Activated CD8-positive, alpha-beta memory T cell treated with anti-CD3 and anti-CD28 coated beads for 1 hour (primary cell): ENCODE data around the gene GNG2.

Experiments
- DNase-seq, 2 donors: peaks; one replicate each; pipeline ENCODE4 v3.0.0-alpha.2; 2020; ENCODE audit warnings: low read depth in 1 of 2; ENCODE audit errors: extremely low read depth in 1 of 2

GNG2 gene

DNA sequence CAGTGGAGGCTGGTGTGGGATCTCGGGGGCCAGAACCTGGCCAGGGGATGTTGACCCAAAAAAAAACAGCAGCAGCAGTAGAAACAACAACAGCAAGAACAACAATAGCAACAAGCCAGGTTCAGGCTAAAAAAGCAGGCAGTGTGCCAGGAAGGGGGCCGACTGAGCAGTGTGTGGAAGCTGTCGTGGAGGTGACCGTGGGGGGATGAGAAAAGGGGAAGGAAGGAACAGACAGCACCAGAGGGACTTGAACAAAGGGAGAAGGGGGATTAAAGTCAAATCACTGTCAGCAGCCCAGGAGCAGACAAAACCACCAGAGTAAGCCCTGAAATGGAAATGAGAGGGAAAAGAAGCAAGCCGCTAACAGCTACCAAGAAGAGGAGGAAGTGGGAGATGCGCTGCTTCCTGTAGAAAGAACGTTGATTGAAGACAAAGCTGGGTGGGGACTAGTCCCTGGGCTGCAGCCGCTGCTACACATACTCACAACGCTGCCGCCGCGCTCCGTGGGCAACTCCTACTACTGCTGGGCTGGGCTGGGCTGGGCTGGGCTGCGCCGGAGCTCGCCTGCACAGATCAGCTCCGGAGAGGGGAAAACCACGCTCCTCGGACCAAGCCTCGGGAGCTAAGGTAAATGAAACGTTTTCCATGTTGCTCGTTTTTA, at the start of gene GNG2:
GNG2 (plus strand) TSS at position 449 of the 661 bp plus-strand sequence. CDS start 90,067 bp downstream, outside the sequence.
- DNase-seq, result peak; percentile 63 to 66

DNA sequence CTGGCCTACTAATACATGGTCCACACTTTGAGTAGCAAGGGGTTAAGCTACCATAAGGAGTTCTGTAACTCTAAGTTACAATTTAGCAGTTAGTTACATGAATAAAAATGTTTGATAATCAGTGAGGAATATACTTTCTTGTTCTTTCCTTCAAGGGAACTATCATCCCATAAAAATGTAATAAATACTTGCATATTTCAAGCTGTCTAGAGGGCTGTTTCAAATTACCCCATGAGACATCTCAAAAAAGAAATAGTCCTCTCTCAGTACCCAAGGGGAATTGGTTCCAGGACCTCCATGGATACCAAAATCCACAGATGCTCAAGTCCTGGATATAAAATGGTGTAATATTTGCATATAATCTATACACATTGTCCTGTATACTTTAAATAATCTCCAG, 48.7 kb upstream of the GNG2 start:
- DNase-seq, result no peak

DNA sequence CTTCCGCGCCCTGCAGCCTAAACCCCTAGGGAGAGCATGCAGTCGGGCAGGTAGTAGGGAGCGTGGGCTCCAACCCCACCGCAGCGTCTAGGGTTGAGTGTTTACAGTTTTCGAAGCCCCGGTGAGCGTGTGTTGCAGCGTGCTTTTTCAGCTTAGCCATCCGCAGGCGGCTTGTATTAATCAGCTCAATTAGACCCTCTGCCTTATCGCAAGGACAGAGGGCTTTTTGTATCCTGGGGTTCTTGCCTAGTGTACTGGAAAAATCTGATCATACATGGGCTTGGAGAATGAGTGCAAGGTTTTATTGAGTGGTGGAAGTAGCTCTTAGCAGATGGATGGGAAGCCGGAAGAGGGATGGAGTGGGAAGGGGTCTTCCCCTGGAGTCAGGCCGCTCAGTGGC, 44.4 kb upstream of the GNG2 start:
- DNase-seq, result no peak

DNA sequence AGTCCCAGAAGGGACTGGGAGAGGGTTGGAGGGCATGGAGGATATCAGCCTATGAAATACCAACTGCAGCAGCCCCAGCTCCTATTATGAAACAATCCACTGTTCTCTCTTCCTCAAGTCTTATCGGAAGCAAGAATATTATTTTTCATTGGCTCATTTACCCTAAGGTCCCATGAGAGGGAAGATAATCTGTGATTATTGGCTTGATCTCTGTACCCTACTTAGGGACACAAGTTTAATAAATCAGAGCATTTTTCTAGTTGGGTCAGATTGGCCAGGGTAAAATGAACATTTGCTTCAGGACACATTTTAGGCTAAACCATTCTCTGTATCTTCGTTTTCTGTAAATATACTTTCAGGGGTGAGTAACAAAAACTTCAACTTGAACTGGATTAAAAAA, 43.1 kb upstream of the GNG2 start:
- no peak for DNase-seq

GRCh38 chr14:51818748-51819380, 41.5 kb upstream of the GNG2 start:
- no peak for DNase-seq

DNA sequence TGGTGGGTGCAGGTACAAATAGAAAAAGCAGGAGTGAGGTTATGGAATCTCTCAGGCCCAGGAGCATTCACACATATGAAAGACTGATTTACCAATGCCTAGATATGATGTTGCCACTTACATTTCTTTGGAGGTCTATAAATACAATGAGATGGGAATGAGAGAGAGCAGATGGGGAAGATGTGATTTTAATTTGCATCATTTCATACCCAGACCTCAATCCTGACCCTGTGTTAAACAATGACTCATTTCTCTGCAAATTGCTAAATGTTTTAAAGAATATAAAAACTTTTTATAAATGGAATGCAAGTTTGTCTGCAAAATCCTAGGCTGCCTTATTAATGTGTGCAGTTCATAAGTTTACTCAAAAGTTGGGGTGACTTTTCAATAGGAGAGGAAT, 38.6 kb upstream of the GNG2 start:
- DNase-seq, result no peak

DNA sequence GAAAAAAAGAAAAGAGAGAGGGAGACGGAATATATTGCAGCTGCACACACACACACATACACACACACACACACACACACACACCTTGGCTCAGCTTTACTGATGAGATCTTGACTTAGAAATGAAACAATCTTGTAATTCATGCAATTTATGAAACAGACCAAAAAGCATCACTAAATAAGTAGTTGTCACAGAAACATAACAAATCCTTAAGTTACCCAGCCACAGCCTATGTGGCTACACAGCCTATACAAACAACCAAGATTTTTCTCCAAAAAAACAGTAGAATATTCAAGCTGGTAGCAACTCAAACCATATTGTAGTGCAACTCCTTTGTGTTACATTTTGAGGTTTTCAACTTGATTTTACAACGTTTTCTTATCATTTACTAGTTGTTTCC, 37.9 kb upstream of the GNG2 start:
- DNase-seq, result no peak

DNA sequence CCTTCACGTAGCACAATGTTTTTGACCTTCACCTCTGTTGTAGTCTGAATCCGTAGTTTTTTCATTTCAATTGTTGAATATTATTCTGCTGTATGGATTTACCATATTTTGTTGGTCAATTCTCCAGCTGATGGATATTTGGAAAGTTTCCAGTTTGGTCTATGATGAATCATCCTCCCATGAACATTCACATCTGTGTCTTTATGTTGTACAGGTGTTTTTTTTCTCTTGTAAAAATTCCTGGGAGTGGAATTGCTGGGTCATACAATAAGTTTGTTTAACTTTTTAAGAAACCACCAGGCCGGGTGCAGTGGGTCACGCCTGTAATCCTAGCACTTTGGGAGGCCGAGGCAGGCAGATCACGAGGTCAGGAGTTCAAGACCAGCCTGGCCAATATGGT, 36.7 kb upstream of the GNG2 start:
- no peak for DNase-seq

DNA sequence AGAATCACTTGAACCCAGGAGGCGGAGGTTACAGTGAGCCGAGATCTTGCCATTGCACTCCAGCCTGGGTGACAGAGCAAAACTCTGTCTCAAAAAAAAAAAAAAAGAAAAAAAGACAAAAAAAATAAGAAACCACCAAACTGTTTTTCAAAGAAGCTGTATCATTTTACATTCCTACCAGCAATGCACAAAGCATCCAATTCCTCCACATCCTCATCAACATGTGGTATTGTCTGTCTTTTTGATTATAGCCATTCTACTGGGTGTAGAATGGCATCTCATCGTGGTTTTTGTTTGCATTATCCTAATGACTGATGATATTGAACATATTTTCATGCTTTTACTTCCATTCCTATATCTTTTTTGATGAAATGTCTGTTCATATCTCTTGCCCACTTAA, 36.2 kb upstream of the GNG2 start:
- DNase-seq, result no peak

DNA sequence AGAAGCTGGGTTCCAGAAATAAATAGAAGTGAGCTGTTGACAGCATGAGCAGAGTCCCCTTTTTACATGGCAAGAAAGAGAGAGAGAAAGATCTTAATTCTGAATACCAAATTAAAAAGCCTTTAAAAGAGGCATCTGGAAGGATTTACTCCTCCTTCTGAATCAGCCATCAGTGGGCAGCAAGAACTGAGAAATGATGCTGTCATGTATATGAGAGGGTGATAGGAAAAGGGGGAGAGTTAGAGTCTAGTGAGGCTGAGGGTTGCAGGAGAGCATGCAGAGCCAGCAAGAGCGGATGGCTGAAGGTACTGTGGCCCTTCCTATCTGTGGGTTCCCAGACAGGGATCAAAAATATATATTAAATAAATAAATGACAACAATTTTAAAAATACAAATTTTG, 34.5 kb upstream of the GNG2 start:
- no peak for DNase-seq

DNA sequence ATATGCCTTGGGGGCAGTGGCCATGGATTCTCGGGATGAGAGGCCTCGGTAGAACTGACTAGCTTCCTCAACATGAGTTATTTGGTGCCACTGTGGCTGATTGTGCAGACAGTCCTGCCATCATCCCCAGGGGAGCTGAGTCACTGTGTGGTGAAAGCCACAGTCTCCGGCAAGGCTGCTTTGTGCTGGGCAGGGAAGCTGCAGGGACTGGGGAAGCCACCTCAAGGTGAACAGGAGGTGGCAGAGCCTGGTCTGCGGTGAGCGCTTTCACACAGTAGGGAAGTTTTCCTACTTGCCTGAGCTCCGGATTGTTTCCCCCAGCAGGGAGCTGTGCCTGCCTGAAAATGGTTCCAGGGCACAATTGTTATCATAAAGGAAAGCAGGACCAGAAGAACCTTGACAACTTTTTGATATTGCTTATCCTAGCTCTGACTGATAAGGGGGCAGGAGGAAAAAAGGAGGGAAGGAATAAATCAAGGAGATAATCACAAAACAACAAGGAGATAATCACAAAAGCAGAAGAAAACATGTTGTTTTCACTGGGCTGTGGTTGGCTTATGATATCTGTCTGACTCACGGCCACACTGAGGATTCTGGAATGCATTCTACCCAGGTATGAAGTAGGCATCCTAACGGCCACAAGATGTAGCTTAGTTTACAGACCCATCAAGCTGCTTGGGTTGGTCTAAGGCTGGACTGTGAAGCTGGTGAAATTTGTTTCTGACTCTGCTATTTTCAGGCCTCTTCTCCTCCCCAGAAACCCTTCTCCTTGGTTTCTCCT, 32.2 kb upstream of the GNG2 start:
- DNase-seq, result peak; percentile 46 to 55

- DNase-seq, result no peak
These were observed 26.2 kb upstream of the GNG2 start for GRCh38 chr14:51834240-51834639.

GRCh38 chr14:51836417-51836816, 24.0 kb upstream of the GNG2 start:
- no peak for DNase-seq

DNA sequence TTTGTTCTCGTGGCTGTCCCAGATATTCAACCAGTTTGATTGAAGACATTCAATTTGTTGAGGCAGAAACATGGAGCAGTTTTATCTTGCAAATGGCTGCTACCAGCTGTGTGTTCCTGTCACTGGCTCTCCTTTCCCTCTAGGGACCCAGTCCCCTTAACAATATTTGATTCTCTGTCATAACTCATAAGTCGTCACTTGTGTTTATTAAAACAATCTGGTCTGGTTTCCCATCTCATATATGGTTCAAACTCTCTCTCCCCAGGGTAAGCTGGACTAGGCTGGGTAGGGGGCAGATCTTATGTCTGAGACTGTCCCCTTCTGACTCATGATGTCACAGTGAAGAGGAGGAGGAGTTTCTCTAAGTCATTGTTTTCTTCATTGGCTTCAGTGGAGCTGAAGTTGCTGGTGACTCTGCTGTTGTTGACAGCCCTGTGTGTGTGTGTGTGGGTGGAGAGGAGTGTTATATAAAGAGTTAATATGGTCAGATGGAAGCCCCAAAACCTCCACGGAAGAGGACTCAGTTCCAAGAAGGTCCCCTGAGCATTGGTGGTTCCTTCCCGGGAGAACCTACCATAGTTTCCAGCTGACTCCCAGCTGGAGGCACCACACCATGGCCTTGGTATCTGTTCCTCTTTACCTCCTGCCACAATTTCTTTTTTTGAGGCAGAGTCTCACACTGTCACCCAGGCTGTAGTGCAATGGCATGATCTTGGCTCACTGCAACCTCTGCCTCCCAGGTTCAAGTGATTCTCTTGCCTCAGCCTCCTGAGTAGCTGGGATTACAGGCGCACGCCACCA, 16.1 kb upstream of the GNG2 start:
- no peak for DNase-seq

- no peak for DNase-seq
These were observed 14.6 kb upstream of the GNG2 start for GRCh38 chr14:51845811-51846210.

DNA sequence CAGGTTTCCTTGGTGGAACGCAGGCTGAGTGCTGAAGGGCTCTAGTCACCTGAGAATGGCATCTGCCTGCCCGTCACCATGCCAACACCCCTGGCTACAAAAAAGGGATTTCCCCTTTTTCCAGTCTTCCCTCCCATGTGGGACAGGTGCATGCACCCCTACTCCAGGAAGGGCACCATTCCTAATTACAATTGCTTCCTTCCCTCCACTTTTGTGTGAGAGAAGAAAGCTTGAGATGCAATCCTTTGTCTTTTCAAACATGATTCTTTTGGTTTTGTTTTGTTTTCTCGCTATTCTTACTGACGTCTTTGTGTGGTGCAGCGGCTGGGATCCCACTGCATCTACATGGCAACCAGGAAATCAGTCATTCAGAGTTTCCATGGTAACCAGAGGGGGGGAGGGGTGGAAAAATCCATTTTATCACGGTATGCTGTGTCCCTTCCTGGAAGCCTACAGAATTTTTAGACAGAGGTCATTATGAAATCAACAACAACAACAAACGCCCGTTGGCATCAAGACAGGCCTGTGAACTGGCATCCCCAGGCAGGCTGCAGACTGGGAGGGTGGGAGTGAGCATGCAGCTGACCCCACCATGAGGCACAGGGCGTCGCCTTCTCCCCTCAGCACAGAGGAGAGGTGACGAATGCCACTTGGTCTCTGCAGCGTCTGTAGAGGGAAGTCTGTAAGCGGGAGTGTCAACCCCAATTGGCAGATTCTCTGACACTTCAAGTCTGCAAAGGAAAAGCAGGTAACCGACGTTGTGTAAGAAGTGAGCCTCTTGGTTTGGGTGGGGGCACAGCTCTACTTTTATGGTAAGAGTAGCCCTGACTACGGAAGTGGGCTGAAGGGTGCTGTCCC, 13.6 kb upstream of the GNG2 start:
- DNase-seq, result peak; percentile 62 to 85

GRCh38 chr14:51847489-51847796, 13.0 kb upstream of the GNG2 start:
- no peak for DNase-seq

GRCh38 chr14:51848120-51848519, 12.3 kb upstream of the GNG2 start:
- DNase-seq, result no peak

- no peak for DNase-seq
These were observed 11.3 kb upstream of the GNG2 start for GRCh38 chr14:51849097-51849496.

- no peak for DNase-seq
These were observed 9.8 kb upstream of the GNG2 start for GRCh38 chr14:51850651-51851050.

GRCh38 chr14:51852541-51852940, 7.9 kb upstream of the GNG2 start:
- no peak for DNase-seq
